Esophagus muscularis mucosa (tissue), 4 donors: Measurements from ENCODE around the gene ASB4. TPM values are rescaled to one million over a fixed set of nuclear protein-coding genes. Genes with fewer than 3 reads are reported as not detected.

ENCODE experiments used
- DNase-seq: peaks from one replicate; pipeline ENCODE4 v3.0.0-alpha.2; 2017; ENCODE audit errors: extremely low spot score
- H3K27ac ChIP-seq, 4 donors: fragments of 200-600 bp; sonication (generic); replicated peaks in 1 of 4; 1 replicate in 3 of 4; 2 replicates in 1 of 4; pipeline ENCODE4 v1.5.1; 2016 to 2019; ENCODE audit warnings: mild to moderate bottlenecking in 1 of 4
- H3K27me3 ChIP-seq, 4 donors: fragments of 200-600 bp; sonication (generic); one replicate each; pipeline versions ENCODE4 v1.5.1 to v1.6.0; 2016 to 2019
- H3K36me3 ChIP-seq, 4 donors: fragments of 200-600 bp; sonication (generic); one replicate each; pipeline ENCODE4 v1.5.1; 2016 to 2019
- H3K4me1 ChIP-seq, 4 donors: fragments of 200-600 bp; sonication (generic); one replicate each; pipeline ENCODE4 v1.5.1; 2016 to 2019
- H3K4me3 ChIP-seq, 4 donors: fragments of 200-600 bp; sonication (generic); 1 replicate in 2 of 4; 2 replicates in 2 of 4; pipeline ENCODE4 v1.5.1; 2016 to 2019; ENCODE audit warnings: mild to moderate bottlenecking in 4 of 4, moderate library complexity in 1 of 4
- H3K9me3 ChIP-seq, 4 donors: fragments of 200-600 bp; sonication (generic); 1 replicate in 3 of 4; 2 replicates in 1 of 4; pipeline ENCODE4 v1.5.1; 2016 to 2019
- CTCF ChIP-seq, 3 experiments: fragments of 200-600 bp in 2 of 3; fragments of 450-650 bp in 1 of 3; sonication (generic) in 2 of 3; IDR thresholded peaks; one replicate each; pipeline ENCODE4 v1.5.1; 2017 to 2019; ENCODE audit warnings: antibody characterized with exemption in 3 of 3, mild to moderate bottlenecking in 2 of 3, moderate library complexity in 1 of 3
- EP300 ChIP-seq: sonication (generic); formaldehyde crosslinking; IDR thresholded peaks from one replicate; pipeline ENCODE4 v1.6.1; 2017; ENCODE audit warnings: antibody characterized with exemption
- POLR2A ChIP-seq: fragments of 450-650 bp; IDR thresholded peaks from one replicate; pipeline ENCODE4 v1.6.1; 2017; ENCODE audit warnings: antibody characterized with exemption, moderate library complexity, mild to moderate bottlenecking, low read depth
- POLR2AphosphoS5 ChIP-seq, 2 donors: sonication (generic); formaldehyde crosslinking; IDR thresholded peaks; one replicate each; pipeline ENCODE4 v1.6.1; 2017; ENCODE audit warnings: antibody characterized with exemption in 2 of 2
- WGBS: methylation state at CpG from one replicate; pipeline ENCODE4 v1.1.5; 2018; 5-methylcytosine and 5-hydroxymethylcytosine counted together
- intact Hi-C: fragments of 100-400 bp; cut with DNase I; formaldehyde crosslinking; loops from one replicate; pipeline ENCODE4 v1.15.1; 2023
- total RNA-seq, 4 donors: library from RNA; depleted of rRNA; stranded (reverse); fragments of >200 nt; gene quantifications; one replicate each; pipeline versions ENCODE4 v1.1.0 to v1.2.1, GENCODE V29; 2016

Gene ASB4
- total RNA-seq, 4 donors from 2014 or later, result under 0.01 to 0.32 TPM; not detected in 2

DNA sequence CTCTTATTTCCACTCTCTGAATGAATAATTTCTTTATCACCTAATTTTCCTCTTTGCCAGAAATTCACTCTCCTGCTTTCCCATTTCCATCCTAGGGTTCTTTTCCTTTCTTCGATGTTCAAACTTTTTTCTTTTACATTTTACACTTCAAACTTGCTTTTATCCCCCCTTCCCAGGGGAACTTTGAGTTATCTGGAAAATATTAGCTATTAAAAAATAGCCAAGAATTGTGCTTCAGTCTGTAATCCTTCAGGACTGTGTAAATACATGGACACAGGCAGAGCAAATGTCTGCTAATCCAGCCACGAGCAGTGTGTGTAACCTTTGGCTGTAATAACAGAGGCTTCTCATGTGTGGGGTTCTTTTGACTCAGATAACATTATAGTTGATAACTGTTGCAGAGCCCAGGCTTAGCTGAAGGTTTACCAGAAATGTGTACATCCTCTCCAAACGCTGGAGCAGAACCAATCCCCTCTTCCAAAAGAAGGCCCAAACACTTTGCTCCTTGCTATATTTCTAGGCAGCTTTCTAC, 4.6 kb downstream of the ASB4 start:
- Histone ChIP-seq H3K9me3 (no peaks in the 10 kb centered on the region), H3K27ac (no peak overlapping the region), H3K4me1 (no peaks in the 10 kb centered on the region), H3K4me3 (no peak overlapping the region), H3K27me3 (no peaks in the 10 kb centered on the region), H3K36me3 (no peaks in the 10 kb centered on the region)
- no peak for TF ChIP-seq POLR2AphosphoS5 (IDR thresholded peaks at IDR 0.05)
- TF ChIP-seq POLR2A, result no peak
- no peak for TF ChIP-seq CTCF (IDR thresholded peaks at IDR 0.05)
- TF ChIP-seq EP300, result no peak
- no peak for DNase-seq
- 27% methylated on average over 3 of the region's 3 CpGs for WGBS
- intact Hi-C loops, result no loop called here

- Histone ChIP-seq H3K9me3 (no peaks in the 10 kb centered on the region), H3K4me1 (no peaks in the 10 kb centered on the region), H3K4me3 (no peak overlapping the region), H3K27me3 (no peaks in the 10 kb centered on the region), H3K36me3 (no peaks in the 10 kb centered on the region), H3K27ac (no peak overlapping the region)
- intact Hi-C loops, result no loop called here
- WGBS, result 76% methylated on average over 4 of the region's 4 CpGs
- DNase-seq, result no peak
- TF ChIP-seq POLR2AphosphoS5 (IDR thresholded peaks at IDR 0.05), result no peak
- TF ChIP-seq EP300, result no peak
- no peak for TF ChIP-seq POLR2A
- no peak for TF ChIP-seq CTCF (IDR thresholded peaks at IDR 0.05)
These were observed 5.5 kb downstream of the ASB4 start for GRCh38 chr7:95491201-95491600.

- DNase-seq, result no peak
- Histone ChIP-seq H3K27me3 (no peaks in the 10 kb centered on the region), H3K4me3 (no peak overlapping the region), H3K27ac (no peak overlapping the region), H3K9me3 (no peaks in the 10 kb centered on the region), H3K4me1 (no peaks in the 10 kb centered on the region), H3K36me3 (no peaks in the 10 kb centered on the region)
- TF ChIP-seq POLR2A (no peak), CTCF (IDR thresholded peaks at IDR 0.05) (no peak), EP300 (no peak), POLR2AphosphoS5 (IDR thresholded peaks at IDR 0.05) (no peak)
- 73% methylated on average over 2 of the region's 2 CpGs for WGBS
- intact Hi-C loops, result no loop called here
These were observed 6.0 kb downstream of the ASB4 start for GRCh38 chr7:95491634-95492314.

GRCh38 chr7:95493247-95493646, 7.5 kb downstream of the ASB4 start:
- DNase-seq, result no peak
- Histone ChIP-seq H3K27me3 (no peaks in the 10 kb centered on the region), H3K36me3 (no peaks in the 10 kb centered on the region), H3K4me1 (no peaks in the 10 kb centered on the region), H3K27ac (no peak overlapping the region), H3K4me3 (no peak overlapping the region), H3K9me3 (no peaks in the 10 kb centered on the region)
- intact Hi-C loops, result no loop called here
- TF ChIP-seq POLR2A (no peak), EP300 (no peak), POLR2AphosphoS5 (IDR thresholded peaks at IDR 0.05) (no peak), CTCF (IDR thresholded peaks at IDR 0.05) (no peak)

DNA sequence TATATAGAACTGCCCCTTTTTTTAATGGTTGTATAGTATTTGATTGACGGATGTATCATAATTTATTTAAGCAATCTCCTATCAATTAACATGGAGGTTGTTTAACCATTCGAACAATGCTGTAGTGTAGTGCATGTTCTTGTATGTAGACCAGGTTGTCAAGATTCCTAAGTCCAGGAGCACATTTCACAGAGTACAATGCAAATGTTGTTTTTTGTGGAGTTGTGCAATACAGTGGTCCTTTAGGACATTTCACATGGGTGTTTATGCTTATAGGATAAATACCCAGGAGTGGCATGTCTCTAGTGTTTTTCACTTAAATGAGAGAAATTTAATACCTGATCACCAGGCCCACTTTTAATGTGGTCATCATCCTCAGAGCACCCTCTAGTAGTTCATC, 8.1 kb downstream of the ASB4 start:
- TF ChIP-seq CTCF (IDR thresholded peaks at IDR 0.05) (no peak), EP300 (no peak), POLR2AphosphoS5 (IDR thresholded peaks at IDR 0.05) (no peak), POLR2A (no peak)
- Histone ChIP-seq H3K9me3 (no peaks in the 10 kb centered on the region), H3K4me3 (no peak overlapping the region), H3K27me3 (no peaks in the 10 kb centered on the region), H3K4me1 (no peaks in the 10 kb centered on the region), H3K27ac (no peak overlapping the region), H3K36me3 (no peaks in the 10 kb centered on the region)
- intact Hi-C loops, result no loop called here
- no peak for DNase-seq
- 97% methylated on average over 2 of the region's 2 CpGs for WGBS
